ENCODE data around the gene ATF6.

DNA sequence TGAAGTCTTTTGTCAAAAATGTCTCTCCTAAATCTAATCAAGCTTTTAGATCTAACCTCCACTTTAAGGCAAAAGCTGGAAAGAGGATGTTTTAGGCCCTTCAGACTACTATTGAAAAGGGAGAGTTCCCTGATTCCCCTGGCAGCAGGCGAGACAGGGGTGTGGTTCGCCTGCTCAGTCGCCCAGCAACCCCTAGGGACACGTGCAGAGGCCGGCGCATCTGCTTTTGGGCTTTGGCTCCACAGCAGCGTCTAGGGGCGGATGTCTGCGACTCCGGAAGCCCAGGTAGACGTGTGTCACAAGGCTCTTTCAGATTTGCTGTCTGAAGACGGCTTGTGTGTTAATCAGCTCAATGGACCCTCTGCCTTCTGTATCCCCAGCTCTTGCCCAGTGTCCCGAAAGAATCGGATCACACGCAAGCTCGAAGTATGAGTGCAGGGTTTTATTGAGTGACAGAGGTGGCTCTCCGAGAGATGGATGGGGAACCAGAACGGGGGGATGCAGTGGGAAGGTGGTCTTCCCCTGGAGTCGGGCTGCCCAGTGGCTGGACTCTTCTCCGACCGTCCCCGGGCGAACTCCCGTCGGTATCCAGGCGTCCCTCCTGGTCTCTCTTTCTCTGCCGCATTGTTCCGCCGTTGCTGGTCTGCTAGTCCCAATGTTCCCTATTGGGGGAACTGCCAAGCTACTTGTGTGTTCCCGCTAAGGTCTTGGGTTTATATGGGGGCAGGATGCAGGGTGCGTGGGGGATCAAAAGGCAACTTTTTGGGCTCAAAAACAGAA lies 212.1 kb downstream of the ATF6 start:
- no peak for TF ChIP-seq POLR2A (IDR thresholded peaks at IDR 0.05)
- TF ChIP-seq, protein P1, sequence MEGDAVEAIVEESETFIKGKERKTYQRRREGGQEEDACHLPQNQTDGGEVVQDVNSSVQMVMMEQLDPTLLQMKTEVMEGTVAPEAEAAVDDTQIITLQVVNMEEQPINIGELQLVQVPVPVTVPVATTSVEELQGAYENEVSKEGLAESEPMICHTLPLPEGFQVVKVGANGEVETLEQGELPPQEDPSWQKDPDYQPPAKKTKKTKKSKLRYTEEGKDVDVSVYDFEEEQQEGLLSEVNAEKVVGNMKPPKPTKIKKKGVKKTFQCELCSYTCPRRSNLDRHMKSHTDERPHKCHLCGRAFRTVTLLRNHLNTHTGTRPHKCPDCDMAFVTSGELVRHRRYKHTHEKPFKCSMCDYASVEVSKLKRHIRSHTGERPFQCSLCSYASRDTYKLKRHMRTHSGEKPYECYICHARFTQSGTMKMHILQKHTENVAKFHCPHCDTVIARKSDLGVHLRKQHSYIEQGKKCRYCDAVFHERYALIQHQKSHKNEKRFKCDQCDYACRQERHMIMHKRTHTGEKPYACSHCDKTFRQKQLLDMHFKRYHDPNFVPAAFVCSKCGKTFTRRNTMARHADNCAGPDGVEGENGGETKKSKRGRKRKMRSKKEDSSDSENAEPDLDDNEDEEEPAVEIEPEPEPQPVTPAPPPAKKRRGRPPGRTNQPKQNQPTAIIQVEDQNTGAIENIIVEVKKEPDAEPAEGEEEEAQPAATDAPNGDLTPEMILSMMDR (IDR thresholded peaks at IDR 0.05): no peak
